Bone marrow (tissue), 2 donors: ENCODE results near the gene H2BW1.
"Not testable (repeated sequence)": the region's sequence is repeated elsewhere in the genome, so short reads cannot be mapped to it uniquely, and the experiment has no call there.

Experiments used
- DNase-seq, 2 donors: peaks; one replicate each; lab custom pipeline; 2025; lab: John Stamatoyannopoulos, UW

The H2BW1 gene

DNA sequence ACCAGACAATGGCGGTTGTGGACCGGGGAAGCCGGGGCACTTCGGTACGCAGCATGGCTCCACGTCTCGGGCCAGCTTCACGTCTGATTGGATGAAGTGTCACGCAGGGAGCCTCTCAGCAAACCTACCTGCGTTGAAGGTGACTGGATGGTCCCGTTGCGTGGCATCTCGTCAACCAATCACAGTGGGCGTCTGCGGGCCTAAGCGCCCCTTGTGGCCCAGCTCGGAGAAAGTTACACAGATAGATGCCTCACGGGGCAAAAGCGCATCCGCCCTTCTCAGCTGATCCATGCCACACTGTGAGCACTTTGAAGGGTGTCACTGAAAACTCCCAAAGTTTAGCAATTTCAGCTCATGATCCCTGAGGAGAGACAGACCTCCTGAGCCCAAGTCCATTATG lies at the start of gene H2BW1:
TSS of gene H2BW1 (minus strand) at position 103 of the 400 bp plus-strand sequence. CDS start 132 bp downstream, outside the sequence.
- DNase-seq = no peak

- not testable (repeated sequence) for DNase-seq
These were observed 49.1 kb upstream of the H2BW1 start for GRCh38 chrX:104062636-104063035.

- not testable (repeated sequence) for DNase-seq
These were observed 41.4 kb upstream of the H2BW1 start for GRCh38 chrX:104054956-104055355.

DNA sequence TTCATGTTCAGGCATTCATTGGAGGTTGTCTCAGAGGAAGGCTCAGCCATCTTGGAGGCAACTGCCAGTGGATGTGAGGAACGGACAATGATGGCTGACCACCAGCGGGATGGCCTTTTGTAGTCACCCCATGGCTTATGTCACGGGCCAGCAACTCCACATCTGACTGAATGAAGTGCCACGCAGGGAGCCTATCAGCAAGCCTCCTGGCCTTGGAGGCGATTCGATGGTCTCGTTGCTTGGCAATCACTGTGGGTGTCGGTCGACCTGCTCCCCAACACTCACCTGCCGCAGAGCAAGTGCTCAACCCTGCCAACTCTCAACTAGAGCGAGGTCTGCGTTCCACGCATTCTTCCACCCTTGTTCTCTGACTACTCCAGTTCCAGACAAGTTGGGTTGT lies 33.7 kb upstream of the H2BW1 start:
- DNase-seq = no peak

GRCh38 chrX:104045642-104046041 lies 32.1 kb upstream of the H2BW1 start:
- DNase-seq = no peak

DNA sequence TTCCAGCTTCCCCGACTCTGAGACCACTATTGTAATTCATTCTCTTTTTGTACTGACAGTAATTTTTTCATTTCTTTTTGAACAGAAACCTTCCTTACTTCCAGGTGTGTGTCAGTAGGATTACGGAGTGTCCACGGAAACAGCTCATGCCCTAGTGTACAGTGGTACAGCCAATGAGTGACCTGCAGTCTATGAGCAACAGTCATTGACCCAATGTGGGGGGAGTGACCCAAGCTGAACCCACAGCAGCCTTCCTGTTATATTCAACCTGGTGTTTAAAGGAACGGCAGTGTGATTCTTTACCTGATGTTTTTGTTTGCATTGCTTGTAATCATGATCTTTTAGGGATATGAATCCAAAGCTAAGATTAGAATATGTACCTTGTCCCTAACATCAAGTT lies 27.5 kb upstream of the H2BW1 start:
- no peak for DNase-seq

- no peak for DNase-seq
These were observed 26.4 kb upstream of the H2BW1 start, which contains the start of gene H2BW2 for GRCh38 chrX:104039689-104040505. Gene H2BW2 (plus strand): TSS chrX:104039956. CDS start chrX:104039995, 39 bp downstream.

DNA sequence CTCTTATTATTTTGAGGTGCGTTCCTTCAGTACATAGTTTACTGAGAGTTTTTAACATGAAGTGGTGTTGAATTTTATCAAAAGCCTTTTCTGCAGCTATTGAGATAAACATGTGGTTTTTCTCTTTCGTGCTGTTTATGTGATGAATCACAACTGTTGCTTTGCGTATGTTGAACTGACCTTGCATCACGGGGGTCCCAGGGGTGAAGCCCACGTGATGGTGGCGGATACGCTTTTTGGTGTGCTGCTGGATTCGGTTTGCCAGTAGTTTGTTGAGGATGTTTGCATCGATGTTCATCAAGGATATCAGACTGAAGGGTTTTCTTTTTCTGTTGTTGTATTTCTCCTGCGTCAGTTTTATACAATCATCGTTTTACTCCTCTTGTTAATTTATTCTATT lies 4.6 kb upstream of the H2BW1 start:
- DNase-seq = no peak

GRCh38 chrX:104015576-104015975 lies 2.1 kb upstream of the H2BW1 start:
- not testable (repeated sequence) for DNase-seq

GRCh38 chrX:104013158-104013557 lies 350 bp downstream of the H2BW1 start:
- DNase-seq = no peak

DNA sequence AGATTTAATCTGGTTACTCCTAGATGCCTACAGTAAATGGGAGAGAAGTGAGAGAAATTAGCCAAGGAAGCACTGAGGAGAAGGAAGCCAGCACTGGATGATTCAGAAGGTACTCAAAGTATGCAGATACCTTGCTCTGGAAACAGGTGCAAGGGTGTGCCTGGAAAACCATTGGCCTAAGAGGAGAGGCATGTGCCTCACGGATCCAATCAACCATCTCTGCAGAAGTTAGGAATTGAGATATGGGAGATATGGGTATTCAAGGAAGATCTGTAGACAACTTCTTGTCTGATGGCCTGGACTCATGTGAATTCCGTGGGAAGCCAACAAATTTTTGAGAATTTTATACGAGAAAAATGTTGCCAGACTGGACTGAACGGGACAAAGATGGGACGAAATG lies 4.7 kb downstream of the H2BW1 start:
- no peak for DNase-seq

DNA sequence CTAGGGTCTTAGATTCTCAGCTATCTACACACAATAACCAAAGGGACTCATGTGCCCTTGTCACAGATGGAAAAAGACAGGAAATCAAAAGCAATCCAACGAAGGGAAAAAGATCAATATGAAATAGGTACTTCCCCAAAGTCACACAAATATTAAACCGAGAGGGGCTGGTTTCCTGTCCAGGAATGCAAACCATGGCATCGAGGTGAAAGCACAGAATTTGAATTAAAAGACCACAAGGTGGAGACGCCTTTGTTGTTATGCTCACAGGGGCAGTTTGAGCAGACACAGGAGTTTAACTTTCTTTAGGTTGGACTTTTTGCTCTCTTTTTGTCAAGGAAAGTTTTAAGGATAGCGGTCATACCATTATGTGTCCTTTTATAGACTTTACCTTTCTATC lies 14.3 kb downstream of the H2BW1 start:
- no peak for DNase-seq

DNA sequence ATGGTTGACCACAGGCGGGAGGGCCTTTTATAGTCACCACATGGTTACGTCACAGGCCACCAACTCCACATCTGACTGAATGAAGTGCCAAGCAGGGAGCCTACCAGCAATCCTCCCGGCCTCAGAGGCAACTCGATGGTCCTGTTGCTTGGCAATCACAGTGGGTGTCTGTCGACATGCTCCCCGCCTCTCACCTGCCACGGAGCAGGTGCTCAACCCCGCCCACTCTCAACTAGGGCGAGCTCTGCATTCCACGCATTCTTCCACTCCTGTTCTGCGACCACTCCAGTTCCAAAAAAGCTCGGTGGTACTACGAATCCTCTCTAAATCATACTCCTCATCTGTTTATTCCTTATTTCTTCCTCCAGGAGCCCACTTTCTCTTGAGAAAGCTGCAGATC lies 30.0 kb downstream of the H2BW1 start:
- not testable (repeated sequence) for DNase-seq

DNA sequence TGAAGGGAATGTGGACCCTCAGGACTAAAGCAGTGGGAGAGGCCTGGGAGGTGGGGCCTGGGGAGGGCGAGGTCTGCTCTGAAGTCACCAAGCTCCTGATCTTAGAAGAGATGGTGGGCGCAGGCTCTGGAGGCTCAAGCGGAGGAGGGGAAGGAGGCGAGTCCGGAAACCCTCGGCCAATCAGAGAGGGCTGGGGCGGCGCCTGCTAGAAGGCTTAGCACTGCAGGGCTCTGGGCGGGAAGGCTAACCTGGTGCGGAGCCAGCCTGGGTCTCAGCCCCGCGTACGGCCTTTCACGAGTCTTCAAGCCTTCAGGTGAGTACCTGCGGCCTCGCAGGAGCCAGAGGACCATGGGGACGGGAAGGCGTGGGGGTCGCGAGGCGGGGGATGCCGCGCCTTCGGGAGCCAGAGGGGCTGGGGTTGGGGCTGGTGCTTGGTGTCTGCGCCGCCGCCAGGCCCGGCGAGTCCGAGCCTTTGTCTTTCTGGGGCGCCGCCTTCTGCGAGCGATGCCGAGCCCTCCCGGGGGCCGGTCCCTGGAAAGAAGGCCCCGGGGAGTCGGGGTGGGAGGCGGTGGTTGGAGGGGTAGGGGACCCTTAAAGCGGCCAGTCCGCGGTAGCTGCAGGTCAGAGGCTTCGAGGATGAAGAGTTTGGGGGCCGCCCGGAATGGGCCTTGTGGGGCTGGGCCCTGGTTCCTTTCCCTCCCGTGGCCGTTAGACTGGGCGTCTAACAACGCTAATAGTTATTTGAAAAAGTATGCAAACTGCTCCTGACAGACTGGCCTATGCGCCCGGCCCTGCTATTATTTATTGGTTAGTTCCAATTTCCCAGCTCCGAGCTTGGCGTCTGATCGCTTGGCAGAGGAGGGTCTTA lies 50.9 kb downstream of the H2BW1 start, which contains the start of gene TMSB15B:
TSS of gene TMSB15B (plus strand) at position 217 of the 868 bp plus-strand sequence.
- DNase-seq = not testable (repeated sequence)
